NB4 (cell line): ENCODE results near the gene CSNK2A1.
"Not testable (repeated sequence)": the region's sequence is repeated elsewhere in the genome, so short reads cannot be mapped to it uniquely, and the experiment has no call there.

ENCODE experiments used
- MYC ChIP-seq: IDR thresholded peaks from 2 replicates; pipeline ENCODE4 v1.6.1; 2011; ENCODE audit warnings: low read depth, low read length
- POLR2A ChIP-seq: IDR thresholded peaks from 2 replicates; pipeline ENCODE4 v1.6.1; 2011; ENCODE audit warnings: mild to moderate bottlenecking; ENCODE audit not compliant: insufficient read length; ENCODE audit errors: extremely low read depth
- TF ChIP-seq, protein P1 (sequence below): IDR thresholded peaks from one replicate; pipeline ENCODE4 v1.5.1; 2012; ENCODE audit warnings: low read depth, low read length
- TF ChIP-seq, protein P2 (sequence below): IDR thresholded peaks from 2 replicates; pipeline ENCODE4 v1.6.1; 2011; ENCODE audit warnings: low read depth, low read length

DNA sequence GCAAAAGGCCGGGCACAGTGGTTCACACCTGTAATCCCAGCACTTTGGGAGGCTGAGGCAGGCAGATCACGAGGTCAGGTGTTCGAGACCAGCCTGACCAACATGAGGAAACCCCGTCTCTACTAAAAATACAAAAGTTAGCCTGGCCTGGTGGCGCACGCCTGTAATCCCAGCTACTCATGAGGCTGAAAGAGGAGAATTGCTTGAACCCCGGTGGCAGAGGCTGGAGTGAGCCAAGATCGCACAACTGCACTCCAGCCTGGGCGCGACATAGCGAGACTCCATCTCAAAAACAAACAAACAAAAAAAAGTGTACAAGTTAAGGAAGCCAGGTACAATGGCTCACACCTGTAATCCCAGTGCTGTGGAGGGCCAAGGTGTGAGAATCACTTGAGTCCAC lies 91.6 kb downstream of the CSNK2A1 start:
- TF ChIP-seq, protein P1, sequence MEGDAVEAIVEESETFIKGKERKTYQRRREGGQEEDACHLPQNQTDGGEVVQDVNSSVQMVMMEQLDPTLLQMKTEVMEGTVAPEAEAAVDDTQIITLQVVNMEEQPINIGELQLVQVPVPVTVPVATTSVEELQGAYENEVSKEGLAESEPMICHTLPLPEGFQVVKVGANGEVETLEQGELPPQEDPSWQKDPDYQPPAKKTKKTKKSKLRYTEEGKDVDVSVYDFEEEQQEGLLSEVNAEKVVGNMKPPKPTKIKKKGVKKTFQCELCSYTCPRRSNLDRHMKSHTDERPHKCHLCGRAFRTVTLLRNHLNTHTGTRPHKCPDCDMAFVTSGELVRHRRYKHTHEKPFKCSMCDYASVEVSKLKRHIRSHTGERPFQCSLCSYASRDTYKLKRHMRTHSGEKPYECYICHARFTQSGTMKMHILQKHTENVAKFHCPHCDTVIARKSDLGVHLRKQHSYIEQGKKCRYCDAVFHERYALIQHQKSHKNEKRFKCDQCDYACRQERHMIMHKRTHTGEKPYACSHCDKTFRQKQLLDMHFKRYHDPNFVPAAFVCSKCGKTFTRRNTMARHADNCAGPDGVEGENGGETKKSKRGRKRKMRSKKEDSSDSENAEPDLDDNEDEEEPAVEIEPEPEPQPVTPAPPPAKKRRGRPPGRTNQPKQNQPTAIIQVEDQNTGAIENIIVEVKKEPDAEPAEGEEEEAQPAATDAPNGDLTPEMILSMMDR, result not testable (repeated sequence)
- TF ChIP-seq, protein P2, sequence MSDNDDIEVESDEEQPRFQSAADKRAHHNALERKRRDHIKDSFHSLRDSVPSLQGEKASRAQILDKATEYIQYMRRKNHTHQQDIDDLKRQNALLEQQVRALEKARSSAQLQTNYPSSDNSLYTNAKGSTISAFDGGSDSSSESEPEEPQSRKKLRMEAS, result not testable (repeated sequence)
- TF ChIP-seq POLR2A, MYC: not testable (repeated sequence)
